Dendritic cell treated with granulocyte-macrophage colony-stimulating factor and Interleukin-4, amounts not matched to agents 40 ng/mL and 50 ng/mL, for 4 days (primary cell): Measurements from ENCODE around the gene CNTNAP2.

Experiments
- H3K27ac Mint-ChIP-seq: one replicate; pipeline ENCODE4 v1.8.0; 2022; ENCODE audit warnings: mild to moderate bottlenecking, mixed read lengths
- H3K27me3 Mint-ChIP-seq: one replicate; pipeline ENCODE4 v1.8.0; 2022; ENCODE audit warnings: mild to moderate bottlenecking, mixed read lengths
- H3K36me3 Mint-ChIP-seq: one replicate; pipeline ENCODE4 v1.8.0; 2022; ENCODE audit warnings: low read depth, mixed read lengths
- H3K4me1 Mint-ChIP-seq: one replicate; pipeline ENCODE4 v1.8.0; 2022; ENCODE audit warnings: low read depth, mixed read lengths
- H3K4me3 Mint-ChIP-seq: one replicate; pipeline ENCODE4 v1.8.0; 2022; ENCODE audit warnings: mild to moderate bottlenecking, moderate library complexity, mixed read lengths
- H3K9me3 Mint-ChIP-seq: one replicate; pipeline ENCODE4 v1.8.0; 2022; ENCODE audit warnings: mixed read lengths
- intact Hi-C: fragments of 100-400 bp; cut with micrococcal nuclease; formaldehyde crosslinking; loops from one replicate; pipeline ENCODE4 v1.15.0; 2022

CNTNAP2 gene

DNA sequence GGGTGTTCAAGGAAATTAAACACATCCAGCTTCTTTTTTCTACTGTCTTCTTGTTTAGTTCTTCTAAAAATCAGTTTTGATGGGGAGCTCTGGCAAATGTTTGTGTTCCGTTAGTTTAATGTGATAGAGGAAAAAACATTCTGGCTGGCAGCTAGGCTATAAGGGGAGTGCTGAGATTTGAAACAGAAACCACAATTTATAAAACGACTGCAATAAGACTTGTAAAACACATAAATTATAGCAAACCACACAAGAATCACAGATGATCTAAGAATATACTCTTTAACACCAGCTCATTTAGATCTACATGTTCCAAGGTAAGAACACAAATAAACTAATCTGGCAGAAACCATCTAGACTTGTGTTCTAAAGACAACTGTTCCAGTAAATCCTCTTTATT is 425.5 kb downstream of the CNTNAP2 start:
- no peaks in the 10 kb centered on the region for H3K36me3 Mint-ChIP-seq
- H3K4me3 Mint-ChIP-seq, result no peak overlapping the region
- intact Hi-C loops, result no loop called here
- H3K4me1 Mint-ChIP-seq, result no peaks in the 10 kb centered on the region
- H3K9me3 Mint-ChIP-seq, result no peaks in the 10 kb centered on the region
- H3K27me3 Mint-ChIP-seq, result no peaks in the 10 kb centered on the region
- H3K27ac Mint-ChIP-seq, result no peak overlapping the region

DNA sequence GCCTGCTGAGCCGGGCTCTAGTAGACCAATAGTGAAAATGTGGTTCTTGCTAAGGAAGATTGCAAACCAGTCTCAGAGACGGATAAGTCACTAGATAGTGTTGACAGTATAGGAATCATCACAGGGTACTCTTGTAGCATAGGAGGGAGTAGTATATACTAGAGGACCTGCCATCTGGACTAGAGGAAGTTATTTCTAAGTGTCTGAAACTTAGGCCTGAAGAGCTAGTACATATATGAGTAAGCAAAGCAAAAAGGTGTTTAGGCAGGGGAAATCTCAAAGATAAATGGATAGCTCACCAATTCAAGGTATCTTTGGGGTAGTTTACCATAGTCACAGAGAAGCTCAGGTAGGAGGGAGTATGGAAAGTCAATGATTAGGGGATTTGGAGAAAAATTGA is 428.1 kb downstream of the CNTNAP2 start:
- intact Hi-C loops, result no loop called here
- Mint-ChIP-seq H3K27me3 (no peaks in the 10 kb centered on the region), H3K9me3 (no peaks in the 10 kb centered on the region), H3K27ac (no peak overlapping the region), H3K4me1 (no peaks in the 10 kb centered on the region), H3K4me3 (no peak overlapping the region), H3K36me3 (no peaks in the 10 kb centered on the region)

DNA sequence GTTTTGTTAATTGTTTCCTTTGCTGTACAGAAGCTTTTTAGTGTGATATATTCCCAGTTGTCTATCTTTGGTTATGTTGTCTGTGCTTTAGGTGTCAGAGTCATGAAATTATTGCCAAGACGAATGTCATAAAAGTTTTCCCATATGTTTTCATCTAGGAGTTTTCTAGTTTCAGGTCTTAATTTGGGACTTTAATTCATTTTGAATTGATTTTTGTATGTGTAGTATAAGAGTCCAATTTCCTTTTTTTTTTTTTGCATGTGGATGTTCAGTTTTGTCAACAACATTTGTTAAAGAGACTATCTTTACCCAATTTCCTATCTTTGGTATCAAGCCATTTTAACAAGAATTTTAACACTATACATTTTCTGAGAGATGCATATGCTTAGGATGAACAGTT is 432.2 kb downstream of the CNTNAP2 start:
- Mint-ChIP-seq H3K27me3 (no peaks in the 10 kb centered on the region), H3K4me3 (no peak overlapping the region), H3K4me1 (no peaks in the 10 kb centered on the region), H3K9me3 (peaks cover 22% of the 10 kb centered on the region), H3K27ac (no peak overlapping the region), H3K36me3 (no peaks in the 10 kb centered on the region)
- intact Hi-C loops, result no loop called here

DNA sequence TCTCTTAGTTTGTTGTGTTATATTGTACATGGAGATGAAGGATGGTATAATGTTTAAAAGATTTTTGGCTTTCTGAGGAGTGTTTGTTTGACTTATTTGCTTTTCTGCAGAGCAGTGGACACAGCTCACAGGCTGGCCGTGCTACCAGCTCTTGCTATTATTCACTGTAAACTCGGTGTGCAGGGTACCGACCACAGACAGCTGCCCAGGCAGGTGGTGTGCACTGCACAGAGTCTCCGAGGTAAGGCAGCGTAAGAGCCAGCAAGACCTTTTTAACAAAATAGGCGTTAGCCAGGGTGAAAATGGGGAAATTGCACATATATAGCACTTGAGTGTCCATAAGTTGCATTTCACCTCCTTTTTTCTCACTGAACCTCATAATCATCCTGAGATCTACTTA is 438.0 kb downstream of the CNTNAP2 start:
- Mint-ChIP-seq H3K4me1 (no peaks in the 10 kb centered on the region), H3K27ac (no peak overlapping the region), H3K4me3 (no peak overlapping the region), H3K27me3 (no peaks in the 10 kb centered on the region), H3K36me3 (no peaks in the 10 kb centered on the region), H3K9me3 (peaks cover 22% of the 10 kb centered on the region)
- intact Hi-C loops, result no loop called here

DNA sequence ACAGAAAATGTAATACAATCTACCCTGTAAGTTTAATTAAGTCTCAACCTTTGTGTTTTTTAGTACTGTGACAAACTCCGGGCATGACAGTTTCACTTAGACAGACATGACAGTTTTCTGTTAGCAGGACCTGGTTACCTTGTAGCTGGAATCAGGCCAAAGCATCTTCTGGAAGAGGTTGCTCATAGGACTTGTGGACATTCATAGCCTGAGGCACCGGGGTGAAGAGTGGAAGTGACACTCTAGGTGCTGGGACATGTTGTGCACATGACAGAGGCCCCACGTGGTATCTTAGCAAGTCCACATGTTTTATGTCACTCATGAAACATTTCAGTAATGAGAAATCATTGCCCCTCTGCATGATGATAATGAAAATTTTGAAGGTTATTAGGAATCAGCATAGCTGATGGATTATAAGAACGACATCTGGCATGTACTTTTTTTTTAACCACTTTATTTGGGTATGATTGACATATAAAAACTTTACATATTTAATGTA is 441.4 kb downstream of the CNTNAP2 start:
- no peaks in the 10 kb centered on the region for H3K4me1 Mint-ChIP-seq
- intact Hi-C loops, result no loop called here
- no peak overlapping the region for H3K27ac Mint-ChIP-seq
- no peaks in the 10 kb centered on the region for H3K36me3 Mint-ChIP-seq
- no peaks in the 10 kb centered on the region for H3K9me3 Mint-ChIP-seq
- H3K27me3 Mint-ChIP-seq, result no peaks in the 10 kb centered on the region
- H3K4me3 Mint-ChIP-seq, result no peak overlapping the region

DNA sequence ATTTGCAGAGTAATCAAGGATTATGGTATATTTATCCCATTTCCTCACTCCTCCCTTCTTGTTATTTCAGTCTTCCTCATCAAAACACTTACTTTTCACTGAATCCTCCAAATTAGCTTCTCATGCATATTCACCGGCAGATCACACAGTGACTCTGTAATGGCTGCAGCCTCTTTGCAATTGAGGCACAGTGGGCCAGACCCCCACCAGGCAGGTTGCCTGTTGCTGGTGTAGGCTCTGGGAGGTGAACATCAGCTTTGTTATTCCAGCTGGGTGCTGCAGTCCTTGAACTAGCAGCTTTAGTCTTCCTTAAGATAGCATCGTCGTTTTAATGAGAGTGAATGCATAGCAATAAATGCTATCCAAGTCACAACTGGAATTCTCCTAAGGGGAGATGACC is 449.3 kb downstream of the CNTNAP2 start:
- intact Hi-C loops, result no loop called here
- no peaks in the 10 kb centered on the region for H3K4me1 Mint-ChIP-seq
- no peaks in the 10 kb centered on the region for H3K9me3 Mint-ChIP-seq
- H3K27ac Mint-ChIP-seq, result no peak overlapping the region
- H3K36me3 Mint-ChIP-seq, result no peaks in the 10 kb centered on the region
- no peaks in the 10 kb centered on the region for H3K27me3 Mint-ChIP-seq
- H3K4me3 Mint-ChIP-seq, result no peak overlapping the region

DNA sequence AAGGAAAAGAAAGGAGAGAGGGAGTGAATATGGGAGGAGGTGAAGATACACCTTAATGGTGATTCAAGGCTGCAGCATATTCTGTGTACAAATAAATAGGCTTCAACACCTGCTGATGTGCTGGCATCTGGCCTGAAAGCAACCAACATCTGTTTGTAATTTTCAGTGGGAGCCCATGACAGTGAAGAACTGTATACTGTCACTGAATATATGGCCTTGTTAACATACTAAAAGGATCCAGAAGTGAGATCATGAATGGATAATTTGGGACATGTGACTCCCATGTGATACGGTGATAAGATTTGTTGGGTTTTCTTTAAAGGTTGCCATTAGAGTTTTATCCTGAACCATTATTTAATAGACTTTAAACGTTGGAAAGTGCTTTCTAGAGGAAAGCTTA is 459.3 kb downstream of the CNTNAP2 start:
- intact Hi-C loops, result no loop called here

DNA sequence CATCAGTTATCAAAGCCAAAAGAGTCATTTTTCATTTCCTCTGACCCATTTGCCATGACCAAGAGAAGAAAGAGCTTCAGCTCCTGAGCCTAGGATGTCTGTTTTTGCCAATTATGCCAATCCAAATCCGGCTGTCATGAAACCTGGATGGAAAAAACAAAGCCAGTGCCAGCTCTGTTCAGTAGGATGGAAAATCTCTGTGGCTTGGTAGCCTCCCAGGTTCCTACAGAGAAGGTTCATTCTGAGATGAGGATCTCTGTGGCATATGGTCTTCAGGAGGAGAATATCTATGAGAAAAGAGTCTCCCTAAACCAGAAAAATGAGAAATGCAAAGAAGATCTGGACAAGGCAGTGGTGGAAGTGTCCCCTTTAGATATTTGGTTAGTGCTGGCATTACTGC is 475.4 kb downstream of the CNTNAP2 start:
- Mint-ChIP-seq H3K27me3 (no peaks in the 10 kb centered on the region), H3K4me3 (no peak overlapping the region), H3K36me3 (no peaks in the 10 kb centered on the region), H3K9me3 (no peaks in the 10 kb centered on the region), H3K27ac (no peak overlapping the region), H3K4me1 (no peaks in the 10 kb centered on the region)
- intact Hi-C loops, result no loop called here

More for the DNA sequence above, 459.3 kb downstream of the CNTNAP2 start:
- H3K36me3 Mint-ChIP-seq, result no peaks in the 10 kb centered on the region
- H3K4me1 Mint-ChIP-seq, result no peaks in the 10 kb centered on the region
- peaks cover 27% of the 10 kb centered on the region for H3K9me3 Mint-ChIP-seq
- no peaks in the 10 kb centered on the region for H3K27me3 Mint-ChIP-seq
- H3K27ac Mint-ChIP-seq, result no peak overlapping the region
- no peak overlapping the region for H3K4me3 Mint-ChIP-seq

DNA sequence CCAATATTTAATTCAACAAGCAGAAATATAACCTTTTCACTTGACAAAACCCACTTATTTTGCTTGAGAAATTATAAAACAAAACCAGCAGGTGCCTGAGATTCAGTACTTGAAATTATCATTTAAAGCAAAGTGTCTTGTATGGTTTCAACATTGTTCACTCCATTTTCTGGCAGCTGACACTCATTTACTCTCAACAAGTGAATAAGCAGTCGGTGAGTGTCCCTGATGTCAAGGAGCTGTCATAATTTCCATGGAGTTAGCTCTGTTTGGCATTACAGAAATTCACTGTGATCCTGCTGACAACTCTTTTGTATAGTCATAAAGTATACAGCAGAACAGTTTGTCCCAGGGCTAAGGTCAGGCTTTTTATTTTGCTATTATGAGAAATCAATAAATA is 490.0 kb downstream of the CNTNAP2 start:
- no peak overlapping the region for H3K27ac Mint-ChIP-seq
- no peak overlapping the region for H3K4me3 Mint-ChIP-seq
- H3K27me3 Mint-ChIP-seq, result no peaks in the 10 kb centered on the region
- intact Hi-C loops, result no loop called here
- H3K9me3 Mint-ChIP-seq, result peaks cover 9% of the 10 kb centered on the region
- no peaks in the 10 kb centered on the region for H3K4me1 Mint-ChIP-seq
- H3K36me3 Mint-ChIP-seq, result no peaks in the 10 kb centered on the region

DNA sequence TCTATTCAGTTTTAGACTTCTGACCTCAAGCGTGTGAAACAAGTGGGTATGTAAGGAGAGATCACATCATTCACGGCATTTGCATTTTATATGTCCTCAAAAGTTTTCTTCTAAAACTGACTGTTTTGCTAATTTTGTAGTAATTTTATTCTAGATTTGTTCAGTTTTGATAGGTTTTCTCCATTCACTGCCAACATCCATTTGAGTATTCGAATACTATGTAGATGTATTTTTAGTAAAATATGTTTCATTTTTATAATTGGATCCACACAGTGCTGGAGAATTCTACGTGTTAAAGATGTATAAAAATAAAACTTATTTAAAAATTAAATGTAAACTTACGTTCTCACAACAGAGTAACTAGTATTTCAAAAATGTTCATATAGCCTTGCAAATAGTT is 503.0 kb downstream of the CNTNAP2 start:
- no peak overlapping the region for H3K27ac Mint-ChIP-seq
- H3K4me1 Mint-ChIP-seq, result no peaks in the 10 kb centered on the region
- intact Hi-C loops, result no loop called here
- H3K9me3 Mint-ChIP-seq, result peaks cover 13% of the 10 kb centered on the region
- no peaks in the 10 kb centered on the region for H3K27me3 Mint-ChIP-seq
- H3K36me3 Mint-ChIP-seq, result no peaks in the 10 kb centered on the region
- no peak overlapping the region for H3K4me3 Mint-ChIP-seq

DNA sequence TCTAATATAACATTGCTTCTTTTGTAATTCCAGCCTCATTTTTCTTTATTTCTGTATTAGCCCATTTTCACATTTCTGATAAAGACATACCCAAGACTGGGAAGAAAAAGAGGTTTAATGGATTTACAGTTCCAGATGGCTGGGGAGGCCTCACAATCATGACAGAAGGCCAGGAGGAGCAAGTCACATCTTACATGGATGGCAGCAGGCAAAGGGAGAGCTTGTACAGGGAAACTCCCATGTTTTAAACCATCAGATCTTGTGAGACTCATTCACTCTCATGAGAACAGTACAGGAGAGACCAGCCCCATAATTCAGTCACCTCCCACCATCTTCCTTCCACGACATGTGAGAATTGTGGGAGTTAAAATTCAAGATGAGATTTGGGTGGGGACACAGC is 510.3 kb downstream of the CNTNAP2 start:
- intact Hi-C loops, result no loop called here
- no peaks in the 10 kb centered on the region for H3K4me1 Mint-ChIP-seq
- H3K27me3 Mint-ChIP-seq, result no peaks in the 10 kb centered on the region
- H3K9me3 Mint-ChIP-seq, result peaks cover 14% of the 10 kb centered on the region
- no peak overlapping the region for H3K4me3 Mint-ChIP-seq
- no peak overlapping the region for H3K27ac Mint-ChIP-seq
- no peaks in the 10 kb centered on the region for H3K36me3 Mint-ChIP-seq

DNA sequence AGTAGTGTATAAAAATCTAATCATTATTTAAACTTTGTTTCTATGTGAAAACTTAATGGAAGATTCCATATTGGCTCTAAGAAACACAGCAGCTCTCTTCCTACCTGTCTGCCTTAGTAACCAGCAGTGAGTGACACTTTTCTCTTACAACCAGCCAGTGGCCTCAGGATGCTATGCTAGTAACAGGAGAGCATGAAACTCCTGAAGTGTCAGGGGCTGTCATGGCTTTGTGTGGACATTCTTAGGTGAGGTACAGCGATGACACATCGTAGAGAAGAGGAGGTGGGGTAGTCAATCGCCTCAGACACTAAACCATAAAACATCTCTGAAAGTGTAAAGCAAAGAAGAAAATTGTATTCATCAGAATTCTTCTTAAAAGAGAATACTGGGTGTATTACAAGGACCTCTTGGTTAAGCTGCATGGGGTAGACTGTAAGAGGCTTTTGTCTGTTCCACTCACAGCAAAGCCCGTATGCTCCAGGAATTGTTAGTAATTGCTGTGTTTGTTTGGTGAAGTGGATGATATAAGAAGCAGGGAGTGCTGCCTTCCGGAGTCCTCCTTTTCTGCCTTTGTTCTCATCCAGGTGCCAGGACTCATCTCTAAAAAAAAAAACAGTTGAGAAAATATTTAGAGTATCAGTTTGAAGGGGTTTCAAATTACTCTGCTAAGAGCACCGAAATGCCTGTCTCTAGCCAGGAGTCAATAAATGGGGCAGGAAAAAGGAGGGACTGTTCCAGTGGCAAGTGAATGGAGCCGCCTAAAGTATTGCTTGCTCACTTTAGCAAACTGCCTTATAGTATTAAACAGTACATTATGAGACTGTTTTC is 518.8 kb downstream of the CNTNAP2 start:
- no peak overlapping the region for H3K27ac Mint-ChIP-seq
- H3K27me3 Mint-ChIP-seq, result no peaks in the 10 kb centered on the region
- no peak overlapping the region for H3K4me3 Mint-ChIP-seq
- no peaks in the 10 kb centered on the region for H3K4me1 Mint-ChIP-seq
- H3K36me3 Mint-ChIP-seq, result no peaks in the 10 kb centered on the region
- intact Hi-C loops, result no loop called here
- peaks cover 6% of the 10 kb centered on the region for H3K9me3 Mint-ChIP-seq

DNA sequence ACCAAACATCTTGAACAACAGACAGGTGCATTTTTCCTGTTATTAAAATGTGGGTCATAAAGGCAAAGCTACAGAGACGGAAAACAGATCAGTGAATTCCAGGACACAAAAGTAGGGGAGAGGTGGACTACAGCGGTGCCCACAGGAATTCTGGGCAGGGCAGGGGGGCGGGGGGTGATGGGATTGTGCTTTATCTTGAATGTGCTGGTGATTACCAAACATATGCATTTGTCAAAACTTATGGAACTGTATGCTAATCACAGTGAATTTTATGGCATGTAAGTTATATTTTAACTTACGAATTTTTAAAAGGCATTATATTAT is 519.4 kb downstream of the CNTNAP2 start:
- no peaks in the 10 kb centered on the region for H3K27me3 Mint-ChIP-seq
- H3K4me3 Mint-ChIP-seq, result no peak overlapping the region
- no peaks in the 10 kb centered on the region for H3K9me3 Mint-ChIP-seq
- H3K4me1 Mint-ChIP-seq, result no peaks in the 10 kb centered on the region
- intact Hi-C loops, result no loop called here
- H3K36me3 Mint-ChIP-seq, result no peaks in the 10 kb centered on the region
- no peak overlapping the region for H3K27ac Mint-ChIP-seq

DNA sequence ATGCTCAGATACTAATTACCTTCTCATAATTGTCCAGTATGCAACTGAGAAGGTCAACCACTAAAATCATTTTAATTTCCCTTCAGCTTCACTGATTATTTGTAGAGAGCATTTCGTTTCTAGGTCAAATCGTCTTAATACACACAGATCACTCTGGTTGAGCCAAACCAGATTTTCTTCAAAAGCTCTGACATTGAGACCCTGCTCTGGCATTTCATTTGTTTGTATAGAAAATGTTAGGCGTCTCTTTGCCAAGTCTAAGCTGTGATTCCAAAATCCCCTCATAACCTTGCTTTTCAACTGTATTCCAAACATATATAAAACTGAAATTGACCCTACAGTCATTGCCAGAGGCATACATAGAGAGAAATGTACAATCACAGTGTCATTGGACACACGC is 520.0 kb downstream of the CNTNAP2 start:
- Mint-ChIP-seq H3K27me3 (no peaks in the 10 kb centered on the region), H3K36me3 (no peaks in the 10 kb centered on the region), H3K27ac (no peak overlapping the region), H3K4me1 (no peaks in the 10 kb centered on the region), H3K9me3 (no peaks in the 10 kb centered on the region), H3K4me3 (no peak overlapping the region)
- intact Hi-C loops, result no loop called here

DNA sequence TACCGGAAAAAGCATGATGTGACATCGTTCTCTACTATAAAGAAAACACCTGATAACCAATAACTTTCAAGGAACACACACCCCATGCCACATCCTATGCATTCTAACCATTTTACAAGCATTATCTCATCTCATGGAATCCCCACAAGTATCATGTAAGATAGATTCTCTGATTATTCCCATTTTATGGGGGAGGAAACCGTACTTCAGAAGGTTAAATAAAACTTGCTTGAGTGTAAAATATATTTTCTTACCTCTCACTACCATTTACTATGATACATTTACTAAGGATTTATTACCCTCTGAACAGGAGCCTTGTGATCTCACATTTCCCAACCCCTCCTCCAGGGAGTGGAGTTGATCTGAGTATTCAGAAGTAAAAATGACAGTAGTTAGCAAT is 522.7 kb downstream of the CNTNAP2 start:
- Mint-ChIP-seq H3K27ac (no peak overlapping the region), H3K9me3 (no peaks in the 10 kb centered on the region), H3K4me3 (no peak overlapping the region), H3K4me1 (no peaks in the 10 kb centered on the region), H3K36me3 (no peaks in the 10 kb centered on the region), H3K27me3 (no peaks in the 10 kb centered on the region)
- intact Hi-C loops, result no loop called here
